Dendritic cell treated with granulocyte-macrophage colony-stimulating factor and Interleukin-4, amounts not matched to agents 40 ng/mL and 50 ng/mL, for 4 days (primary cell): Measurements from ENCODE around the gene NIPSNAP2.
"Not testable (repeated sequence)": the region's sequence is repeated elsewhere in the genome, so short reads cannot be mapped to it uniquely, and the experiment has no call there.

Experiments used
- H3K27ac Mint-ChIP-seq: one replicate; pipeline ENCODE4 v1.8.0; 2022; ENCODE audit warnings: mild to moderate bottlenecking, mixed read lengths
- H3K27me3 Mint-ChIP-seq: one replicate; pipeline ENCODE4 v1.8.0; 2022; ENCODE audit warnings: mild to moderate bottlenecking, mixed read lengths
- H3K36me3 Mint-ChIP-seq: one replicate; pipeline ENCODE4 v1.8.0; 2022; ENCODE audit warnings: low read depth, mixed read lengths
- H3K4me1 Mint-ChIP-seq: one replicate; pipeline ENCODE4 v1.8.0; 2022; ENCODE audit warnings: low read depth, mixed read lengths
- H3K4me3 Mint-ChIP-seq: one replicate; pipeline ENCODE4 v1.8.0; 2022; ENCODE audit warnings: mild to moderate bottlenecking, moderate library complexity, mixed read lengths
- H3K9me3 Mint-ChIP-seq: one replicate; pipeline ENCODE4 v1.8.0; 2022; ENCODE audit warnings: mixed read lengths
- intact Hi-C: fragments of 100-400 bp; cut with micrococcal nuclease; formaldehyde crosslinking; loops from one replicate; pipeline ENCODE4 v1.15.0; 2022

The NIPSNAP2 gene

DNA sequence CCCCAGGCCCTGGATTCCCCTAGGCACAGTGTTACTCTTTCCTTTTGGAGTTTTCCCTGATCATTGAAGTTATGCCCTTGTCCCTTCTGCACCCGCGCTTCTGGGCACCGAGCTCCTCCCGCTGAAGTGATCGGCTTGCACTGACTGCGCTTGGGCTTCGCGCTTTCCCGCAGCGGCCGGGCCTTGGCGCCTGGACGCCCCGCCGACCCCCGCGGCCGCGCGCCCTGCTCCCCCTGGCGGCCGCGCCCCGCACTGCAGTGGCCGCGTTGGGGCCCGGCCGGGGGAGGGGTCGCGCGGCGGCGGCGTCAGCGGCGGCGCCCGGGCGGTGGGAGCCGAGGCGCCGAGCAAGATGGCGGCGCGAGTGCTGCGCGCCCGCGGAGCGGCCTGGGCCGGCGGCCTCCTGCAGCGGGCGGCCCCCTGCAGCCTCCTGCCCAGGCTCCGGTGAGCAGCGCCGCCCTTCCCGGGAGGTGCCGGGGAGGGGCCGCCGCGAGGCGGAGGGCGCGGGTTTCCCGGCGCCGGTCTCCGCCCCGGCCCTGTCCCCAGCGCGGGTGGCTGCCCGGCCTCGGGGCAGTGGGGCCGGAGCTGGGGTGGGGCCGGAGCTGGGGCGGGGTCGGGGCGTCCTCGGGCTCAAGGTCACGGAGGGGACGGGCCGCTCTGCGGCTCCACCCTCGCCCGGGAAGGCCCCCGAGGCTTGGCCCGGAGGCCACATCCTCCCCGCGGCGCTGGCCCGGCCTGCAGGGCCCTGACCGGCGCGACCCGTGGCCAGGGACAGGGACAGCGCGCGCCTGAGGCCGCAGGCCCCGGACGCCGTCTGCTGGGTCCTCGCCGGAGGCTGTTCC, at the start of gene NIPSNAP2:
Gene NIPSNAP2, plus strand, starts transcription at position 325 of the 839 bp plus-strand sequence. Its CDS starts 25 bp downstream, at position 350.
- peaks cover 14% of the 10 kb centered on the region for H3K27me3 Mint-ChIP-seq
- peak within 1 kb of the TSS; percentile 93 for H3K4me3 Mint-ChIP-seq
- no peaks in the 10 kb centered on the region for H3K9me3 Mint-ChIP-seq
- intact Hi-C loops = loop anchor here (1.0 to 5.0 kb wide), 4 partner anchors 13 to 323 kb away; partner anchors contain the start of genes MRPS17 and ZNF713
- peaks cover 35% of the 10 kb centered on the region for H3K36me3 Mint-ChIP-seq
- H3K4me1 Mint-ChIP-seq = peaks cover 37% of the 10 kb centered on the region
- peak within 1 kb of the TSS; percentile 95 for H3K27ac Mint-ChIP-seq

DNA sequence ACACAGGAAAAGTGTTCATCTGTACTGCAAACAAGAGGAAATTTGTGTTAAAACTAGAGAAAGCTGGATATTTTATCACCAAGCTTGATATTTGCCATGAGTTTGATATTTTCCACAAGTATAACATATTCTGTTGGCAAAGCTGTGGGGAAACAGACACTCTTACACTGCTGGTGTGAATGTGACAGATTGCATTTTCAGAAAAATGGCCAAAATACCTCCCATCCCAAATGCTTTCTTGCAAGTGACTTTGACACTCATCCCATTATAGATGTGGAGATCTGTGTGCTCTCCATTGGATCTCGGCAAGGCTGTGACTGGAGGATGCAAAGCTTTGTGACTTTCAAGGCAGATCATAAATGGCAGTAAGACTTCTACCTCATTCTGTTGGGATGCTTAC, 46.6 kb upstream of the NIPSNAP2 start:
- intact Hi-C loops = no loop called here
- Mint-ChIP-seq H3K9me3 (peaks cover 13% of the 10 kb centered on the region), H3K36me3 (peaks cover 18% of the 10 kb centered on the region), H3K4me3 (no peak overlapping the region), H3K4me1 (no peaks in the 10 kb centered on the region), H3K27ac (no peak overlapping the region), H3K27me3 (no peaks in the 10 kb centered on the region)

DNA sequence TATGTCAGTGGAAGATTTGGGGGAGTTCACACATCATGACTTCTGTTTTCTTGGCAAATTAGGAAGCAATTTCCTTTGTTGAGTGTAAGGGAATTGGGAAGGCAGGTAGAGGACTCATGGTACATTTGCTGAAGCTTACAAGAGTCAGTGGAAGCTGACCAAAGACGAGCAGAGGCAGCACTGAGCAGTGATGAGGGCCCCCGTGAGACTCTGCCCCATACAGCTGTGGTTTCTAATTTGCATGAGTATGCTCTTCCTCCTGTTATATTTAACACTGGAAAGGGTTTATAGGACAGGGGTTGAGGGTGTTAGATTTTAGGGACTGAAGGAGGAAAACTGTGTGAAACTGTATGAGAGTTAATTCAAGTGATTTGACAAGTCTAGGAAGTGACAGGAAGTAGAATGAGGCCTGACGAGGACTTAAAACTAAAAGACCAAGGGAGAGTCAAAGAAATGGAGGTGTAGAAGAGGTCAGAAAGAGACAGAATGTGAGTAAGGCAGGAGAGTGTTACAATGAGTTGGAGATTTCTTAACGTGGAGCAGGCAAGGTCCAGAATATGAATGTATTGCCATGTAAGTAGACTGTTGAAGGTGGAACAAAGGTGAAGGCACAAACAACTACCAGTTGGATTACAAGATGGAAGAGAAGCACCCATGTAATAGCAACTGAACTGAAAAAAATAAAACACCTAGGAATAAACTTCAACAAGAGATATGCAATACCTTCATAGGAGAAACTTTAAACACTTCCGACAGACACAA, 36.2 kb upstream of the NIPSNAP2 start:
- Mint-ChIP-seq H3K4me3 (no peak overlapping the region), H3K36me3 (peaks cover 10% of the 10 kb centered on the region), H3K9me3 (peaks cover 34% of the 10 kb centered on the region), H3K27ac (no peak overlapping the region), H3K4me1 (no peaks in the 10 kb centered on the region), H3K27me3 (no peaks in the 10 kb centered on the region)
- intact Hi-C loops = no loop called here

DNA sequence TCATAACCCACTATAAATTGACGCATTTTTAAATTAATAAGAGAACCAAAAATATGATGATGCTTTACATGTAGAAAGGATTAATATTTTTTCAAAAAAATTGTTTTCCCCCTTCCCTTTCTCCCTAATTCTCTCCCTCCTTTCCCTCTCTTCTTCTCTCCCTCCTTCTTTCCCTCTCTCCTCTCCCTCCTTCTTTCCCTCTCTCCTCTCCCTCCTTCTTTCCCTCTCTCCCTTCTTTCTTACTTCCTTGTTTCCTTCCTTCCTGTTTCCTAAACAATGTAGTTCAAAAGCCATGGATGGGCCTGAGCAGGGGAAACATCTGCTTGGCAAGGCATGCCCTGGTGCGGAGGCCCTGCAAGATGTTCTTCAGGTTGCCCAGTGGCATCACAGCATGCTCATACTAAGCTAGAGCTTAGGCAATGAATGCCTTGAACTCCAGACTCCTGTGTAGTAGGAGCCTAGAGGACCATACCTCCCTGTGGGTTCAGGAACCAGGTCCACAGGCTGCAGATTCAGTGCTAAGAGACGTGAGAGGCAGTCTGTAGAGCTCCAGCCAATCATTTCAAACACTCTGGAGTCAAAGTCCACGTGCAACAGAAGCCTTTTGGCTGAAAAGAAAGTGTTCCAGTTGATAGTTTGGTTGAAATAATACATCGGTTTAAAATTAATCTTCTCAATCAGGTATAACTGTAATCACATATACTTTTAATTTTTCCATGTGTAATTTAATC, 32.8 kb upstream of the NIPSNAP2 start:
- no peak overlapping the region for H3K4me3 Mint-ChIP-seq
- intact Hi-C loops = no loop called here
- no peaks in the 10 kb centered on the region for H3K27me3 Mint-ChIP-seq
- H3K27ac Mint-ChIP-seq = no peak overlapping the region
- H3K4me1 Mint-ChIP-seq = no peaks in the 10 kb centered on the region
- H3K9me3 Mint-ChIP-seq = peaks cover 40% of the 10 kb centered on the region
- no peaks in the 10 kb centered on the region for H3K36me3 Mint-ChIP-seq

DNA sequence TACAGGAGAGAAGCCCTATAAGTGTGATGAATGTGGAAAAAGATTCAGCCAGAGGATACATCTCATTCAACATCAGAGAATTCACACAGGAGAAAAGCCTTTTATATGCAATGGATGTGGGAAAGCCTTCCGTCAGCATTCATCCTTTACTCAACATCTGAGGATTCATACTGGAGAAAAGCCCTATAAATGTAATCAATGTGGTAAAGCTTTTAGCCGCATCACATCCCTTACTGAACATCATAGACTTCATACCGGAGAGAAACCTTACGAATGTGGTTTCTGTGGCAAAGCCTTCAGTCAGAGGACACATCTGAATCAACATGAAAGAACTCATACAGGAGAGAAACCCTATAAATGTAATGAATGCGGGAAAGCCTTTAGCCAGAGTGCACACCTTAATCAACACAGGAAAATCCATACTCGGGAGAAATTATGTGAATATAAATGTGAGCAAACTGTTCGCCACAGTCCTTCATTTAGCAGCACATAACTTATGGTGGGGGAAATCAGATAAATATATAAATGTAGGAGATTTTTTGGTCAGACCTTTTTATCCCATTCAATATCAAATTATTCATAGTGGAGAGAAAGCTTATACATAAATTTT, 24.8 kb upstream of the NIPSNAP2 start:
- H3K27me3 Mint-ChIP-seq = no peaks in the 10 kb centered on the region
- H3K9me3 Mint-ChIP-seq = peaks cover 88% of the 10 kb centered on the region
- no peak overlapping the region for H3K27ac Mint-ChIP-seq
- H3K4me3 Mint-ChIP-seq = no peak overlapping the region
- no peaks in the 10 kb centered on the region for H3K36me3 Mint-ChIP-seq
- no peaks in the 10 kb centered on the region for H3K4me1 Mint-ChIP-seq
- intact Hi-C loops = no loop called here

DNA sequence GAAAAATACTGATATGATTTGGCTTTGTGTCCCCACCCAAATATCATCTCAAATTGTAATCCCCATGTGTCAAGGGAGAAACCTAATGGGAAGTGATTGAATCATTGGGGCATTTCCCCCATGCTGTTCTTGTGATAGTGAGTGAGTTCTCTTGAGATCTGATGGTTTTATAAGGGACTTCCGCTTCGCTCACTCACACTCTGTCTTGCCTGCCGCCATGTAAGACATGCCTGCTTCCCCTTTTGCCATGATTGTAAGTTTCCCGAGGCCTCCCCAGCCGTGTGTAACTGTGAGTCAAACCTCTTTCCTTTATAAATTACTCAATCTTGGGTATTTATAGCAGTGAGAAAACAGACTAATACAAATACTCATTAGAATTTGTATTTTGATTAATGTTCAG, 17.8 kb upstream of the NIPSNAP2 start:
- peaks cover 45% of the 10 kb centered on the region for H3K9me3 Mint-ChIP-seq
- intact Hi-C loops = no loop called here
- H3K4me3 Mint-ChIP-seq = no peak overlapping the region
- peaks cover 3% of the 10 kb centered on the region for H3K27me3 Mint-ChIP-seq
- no peaks in the 10 kb centered on the region for H3K4me1 Mint-ChIP-seq
- H3K36me3 Mint-ChIP-seq = peaks cover 2% of the 10 kb centered on the region
- H3K27ac Mint-ChIP-seq = no peak overlapping the region

DNA sequence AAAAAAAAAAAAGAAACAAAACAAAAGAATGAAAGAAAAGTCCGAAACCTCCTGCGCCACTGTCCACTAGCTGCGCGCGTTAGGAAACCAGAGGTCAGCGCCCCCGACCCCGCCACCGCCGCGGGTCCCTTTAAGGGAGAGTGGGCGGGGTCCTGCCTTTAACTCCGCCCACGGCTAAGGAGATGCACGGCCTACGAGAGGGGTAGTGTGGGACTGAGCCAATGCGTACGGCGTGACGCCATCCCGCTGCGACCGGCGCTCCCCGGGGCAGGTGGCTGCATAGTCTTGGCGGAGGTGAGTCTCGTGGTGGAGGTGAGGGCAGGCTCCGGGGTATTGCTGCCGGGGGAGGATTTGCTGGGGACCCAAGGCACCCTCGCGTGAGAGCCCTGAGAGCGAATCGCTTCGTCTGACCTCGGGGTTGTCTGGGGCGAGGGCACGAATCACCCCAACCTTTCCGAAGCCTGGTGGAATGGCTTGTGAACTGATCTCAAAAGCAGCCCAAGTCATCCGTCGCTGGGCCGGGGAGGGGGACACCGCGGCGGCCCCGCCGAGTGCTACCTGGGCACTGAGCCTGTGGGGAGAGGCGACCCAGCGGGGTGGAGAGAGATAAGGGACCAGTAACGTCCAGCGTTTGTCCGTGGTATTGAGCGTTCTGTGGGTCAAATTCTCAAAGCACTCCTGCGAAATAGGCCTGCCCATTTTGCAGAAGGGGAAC, 12.6 kb upstream of the NIPSNAP2 start, which contains the start of gene MRPS17:
Gene MRPS17, plus strand, starts transcription at position 241 of the 715 bp plus-strand sequence. CDS start 1,319 bp downstream, outside the sequence.
- intact Hi-C loops = loop anchor here (1.0 to 5.0 kb wide), 3 partner anchors 13 to 99 kb away; partner anchors contain the start of genes CCT6A, NIPSNAP2, PSPH and ZNF713
- Mint-ChIP-seq H3K36me3 (peaks cover 40% of the 10 kb centered on the region), H3K27me3 (peaks cover 3% of the 10 kb centered on the region), H3K4me3 (peak within 1 kb of the TSS; percentile 98), H3K4me1 (peaks cover 9% of the 10 kb centered on the region), H3K27ac (peak within 1 kb of the TSS; percentile 96), H3K9me3 (peaks cover 2% of the 10 kb centered on the region)

DNA sequence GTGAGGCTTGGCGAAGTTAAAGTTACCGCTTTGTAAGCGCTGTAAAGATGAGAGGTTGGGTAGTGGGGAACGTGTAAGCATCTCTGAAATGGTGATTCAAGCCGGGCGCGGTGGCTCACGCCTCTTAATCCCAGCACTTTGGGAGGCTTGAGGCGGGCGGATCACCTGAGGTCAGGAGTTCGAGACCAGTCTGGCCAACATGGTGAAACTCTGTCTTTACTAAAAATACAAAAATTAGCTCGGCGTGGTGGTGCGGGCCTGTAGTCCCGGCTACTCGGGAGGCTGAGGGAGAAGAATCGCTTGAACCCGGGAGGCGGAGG, 12.1 kb upstream of the NIPSNAP2 start:
- not testable (repeated sequence) for H3K27me3 Mint-ChIP-seq, H3K9me3 Mint-ChIP-seq, H3K4me1 Mint-ChIP-seq
- Mint-ChIP-seq H3K4me3 (peak overlapping the region; percentile 98), H3K36me3 (peaks cover 40% of the 10 kb centered on the region), H3K27ac (peak overlapping the region; percentile 96)
- intact Hi-C loops = loop anchor here (5.0 kb wide), 1 partner anchor 65 kb away; the partner anchor contains the start of gene ZNF713

DNA sequence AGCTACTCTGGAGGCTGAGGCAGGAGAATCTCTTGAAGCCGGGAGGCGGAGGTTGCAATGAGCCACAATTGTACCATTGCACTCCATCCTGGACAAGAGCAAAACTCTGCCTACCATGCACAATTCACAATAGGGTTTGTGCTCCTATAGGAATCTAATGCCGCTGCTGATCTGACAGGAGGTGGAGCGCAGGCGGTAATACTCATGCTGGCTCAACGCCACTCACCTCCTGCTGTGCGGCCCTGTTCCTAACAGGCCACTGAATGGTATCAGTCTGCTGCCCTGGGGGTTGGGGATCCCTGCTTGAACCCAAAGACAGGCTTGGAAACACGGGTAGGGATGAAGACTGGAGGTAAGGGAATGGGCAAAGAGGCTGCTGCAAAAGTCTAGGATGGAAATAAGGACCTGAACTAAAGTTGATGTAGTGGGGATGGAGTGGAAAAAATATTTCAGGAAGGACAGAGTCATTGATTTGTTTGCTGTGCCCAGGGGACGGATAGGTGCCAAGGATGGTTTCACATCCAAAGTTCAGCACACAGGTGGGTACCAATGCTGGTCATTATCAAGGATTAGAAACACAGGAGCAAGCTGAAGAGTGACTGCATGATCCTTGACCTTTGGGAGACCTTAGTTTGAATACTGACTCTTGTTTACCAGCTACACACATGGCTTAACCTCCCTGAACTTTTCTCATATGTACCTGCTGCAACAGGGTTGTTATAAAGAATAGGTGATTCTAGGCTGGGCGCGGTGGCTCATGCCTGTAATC, 10.5 kb upstream of the NIPSNAP2 start:
- H3K4me3 Mint-ChIP-seq = no peak overlapping the region
- no peaks in the 10 kb centered on the region for H3K9me3 Mint-ChIP-seq
- peaks cover 3% of the 10 kb centered on the region for H3K27me3 Mint-ChIP-seq
- H3K27ac Mint-ChIP-seq = no peak overlapping the region
- H3K4me1 Mint-ChIP-seq = peaks cover 9% of the 10 kb centered on the region
- peaks cover 40% of the 10 kb centered on the region for H3K36me3 Mint-ChIP-seq
- intact Hi-C loops = loop anchor here (5.0 kb wide), 1 partner anchor 67 kb away; the partner anchor contains the start of gene ZNF713

DNA sequence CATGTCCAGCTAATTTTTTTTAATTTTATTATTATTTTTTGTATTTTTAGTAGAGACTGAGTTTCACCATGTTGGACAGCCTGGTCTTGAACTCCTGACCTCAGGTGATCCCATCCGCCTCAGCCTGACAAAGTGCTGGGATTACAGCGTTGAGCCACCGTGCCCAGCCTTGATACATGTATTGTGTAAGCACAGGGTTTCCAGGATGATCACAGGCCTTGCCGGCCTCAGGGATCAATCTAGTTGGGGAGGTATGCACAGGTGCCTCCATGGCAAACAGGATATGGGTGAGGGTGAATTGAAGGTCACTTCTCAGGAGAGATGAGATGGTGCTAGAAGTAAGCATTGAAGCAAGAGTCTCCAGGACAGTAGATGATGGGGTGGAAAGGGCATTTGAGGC, 7.2 kb upstream of the NIPSNAP2 start:
- intact Hi-C loops = no loop called here
- Mint-ChIP-seq H3K9me3 (no peaks in the 10 kb centered on the region), H3K36me3 (peaks cover 32% of the 10 kb centered on the region), H3K27me3 (no peaks in the 10 kb centered on the region), H3K4me3 (no peak overlapping the region), H3K4me1 (peaks cover 7% of the 10 kb centered on the region), H3K27ac (no peak overlapping the region)

DNA sequence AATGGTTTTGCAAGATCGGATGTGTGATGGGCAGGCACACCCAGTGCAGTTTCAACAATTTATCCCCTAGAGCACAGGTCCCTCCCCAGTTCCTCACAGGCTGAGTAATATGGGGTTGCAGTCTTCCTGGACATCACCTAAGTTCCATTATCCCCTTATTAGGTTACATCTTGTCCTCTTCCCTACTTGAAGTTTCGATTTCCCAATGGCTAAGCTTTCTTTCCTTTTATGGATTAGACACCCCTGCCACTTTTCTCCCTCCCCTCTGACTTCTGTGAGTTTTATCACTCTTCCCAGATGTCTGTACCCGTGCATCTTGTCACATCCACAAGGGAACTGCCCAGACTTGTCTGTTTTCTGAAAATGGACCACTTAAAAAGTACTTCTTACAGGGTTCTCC, 2.4 kb upstream of the NIPSNAP2 start:
- Mint-ChIP-seq H3K4me1 (peaks cover 23% of the 10 kb centered on the region), H3K36me3 (peaks cover 13% of the 10 kb centered on the region), H3K9me3 (no peaks in the 10 kb centered on the region), H3K4me3 (no peak overlapping the region), H3K27ac (peak overlapping the region; percentile 2), H3K27me3 (peaks cover 14% of the 10 kb centered on the region)
- intact Hi-C loops = no loop called here

DNA sequence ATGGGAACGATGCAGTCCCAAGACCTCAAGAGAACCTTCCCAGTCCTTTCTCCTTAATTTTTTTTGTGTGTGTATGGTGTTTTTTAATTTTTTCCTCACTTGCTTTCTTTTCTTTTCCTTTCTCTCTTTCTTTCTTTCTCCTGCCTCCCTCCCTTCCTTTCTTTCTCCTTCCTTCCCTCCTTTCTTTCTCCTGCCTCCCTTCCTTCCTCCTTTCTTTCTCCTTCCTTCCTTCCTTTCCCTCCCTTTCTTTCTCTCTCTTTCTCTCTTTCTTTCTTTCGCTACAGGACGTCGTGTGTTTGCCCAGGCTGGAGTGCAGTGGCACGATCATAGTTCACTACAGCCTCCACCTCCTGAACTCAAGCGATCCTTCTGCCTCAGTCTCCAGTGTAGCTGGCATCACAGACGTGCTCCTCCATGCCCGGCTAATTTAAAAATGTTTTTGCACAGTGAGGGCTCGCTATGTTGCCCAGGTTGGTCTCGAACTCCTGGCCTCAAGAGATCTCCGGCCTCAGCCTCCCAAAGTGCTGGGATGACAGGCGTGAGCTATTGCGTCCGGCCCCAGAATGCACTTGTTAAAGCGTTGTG, 709 bp upstream of the NIPSNAP2 start:
- H3K9me3 Mint-ChIP-seq = no peaks in the 10 kb centered on the region
- H3K4me1 Mint-ChIP-seq = peaks cover 30% of the 10 kb centered on the region
- peak overlapping the region; percentile 70 for H3K4me3 Mint-ChIP-seq
- peaks cover 14% of the 10 kb centered on the region for H3K27me3 Mint-ChIP-seq
- intact Hi-C loops = loop anchor here (1.0 to 2.0 kb wide), 3 partner anchors 12 to 322 kb away; partner anchors contain the start of gene MRPS17
- H3K27ac Mint-ChIP-seq = peak overlapping the region; percentile 54
- H3K36me3 Mint-ChIP-seq = peaks cover 27% of the 10 kb centered on the region
